Left lung (tissue), 10 donors: ENCODE measurements around the gene SH3TC1. TPM values are rescaled to one million over a fixed set of nuclear protein-coding genes. Genes with fewer than 3 reads are reported as not detected.

Experiments
- ATAC-seq: fragments of 200-7000 bp; cut with Tn5 transposase; one replicate; pipeline ENCODE4 v1.9.1; 2020; ENCODE audit warnings: moderate library complexity
- DNase-seq, 4 donors: peaks; one replicate each; pipeline ENCODE4 v3.0.0-alpha.2; 2013 to 2020
- H3K27ac ChIP-seq, 2 donors: fragments of 200-600 bp; sonication (generic) in 1 of 2; one replicate each; pipeline versions ENCODE4 v1.5.0 to v1.8.0; 2020 to 2021
- H3K27me3 ChIP-seq, 2 donors: fragments of 200-600 bp; sonication (generic) in 1 of 2; one replicate each; pipeline versions ENCODE4 v1.5.0 to v1.8.0; 2020 to 2021
- H3K36me3 ChIP-seq, 2 donors: fragments of 200-600 bp; sonication (generic) in 1 of 2; one replicate each; pipeline versions ENCODE4 v1.5.0 to v1.8.0; 2020 to 2021
- H3K4me1 ChIP-seq, 2 donors: fragments of 200-600 bp; one replicate each; pipeline ENCODE4 v1.8.0; 2021
- H3K4me3 ChIP-seq, 2 donors: fragments of 200-600 bp; sonication (generic) in 1 of 2; one replicate each; pipeline versions ENCODE4 v1.5.0 to v1.8.0; 2020 to 2021; ENCODE audit warnings: mild to moderate bottlenecking in 1 of 2
- H3K9me3 ChIP-seq, 2 donors: fragments of 200-600 bp; sonication (generic) in 1 of 2; one replicate each; pipeline versions ENCODE4 v1.5.0 to v1.8.0; 2020 to 2021
- intact Hi-C, 2 donors: fragments of 100-400 bp; cut with DNase I; formaldehyde crosslinking; loops; one replicate each; pipeline versions ENCODE4 v1.11.2 to v1.14.2; 2022
- polyA plus RNA-seq, 6 donors: library from polyadenylated mRNA; unstranded; fragments of 120-200 nt; gene quantifications; one replicate each; pipeline ENCODE4 v1.2.1, GENCODE V29; 2013; ENCODE audit not compliant: insufficient read length in 6 of 6
- total RNA-seq, 2 donors: library from RNA; stranded (reverse); fragmentation: NEBNext Ultra II Directional; extraction: Animal tissue kit (Norgen Biotek cat#: 25700); gene quantifications; one replicate each; pipeline ENCODE4 v1.2.1, GENCODE V29; 2021
- TF ChIP-seq, protein P1 (sequence below), 2 donors: fragments of 200-600 bp; sonication (generic) in 1 of 2; IDR thresholded peaks; one replicate each; pipeline versions ENCODE4 v1.5.0 to v1.8.0; 2021; ENCODE audit warnings: antibody characterized with exemption in 2 of 2
- donor health status: DM: no; HTN: yes; CAD: no.
- donor health status: DM: no; HTN: no; CAD: no.

SH3TC1 gene
- total and polyA plus RNA-seq, 8 donors = 22.0 to 46.1 (median 28.3) TPM

DNA sequence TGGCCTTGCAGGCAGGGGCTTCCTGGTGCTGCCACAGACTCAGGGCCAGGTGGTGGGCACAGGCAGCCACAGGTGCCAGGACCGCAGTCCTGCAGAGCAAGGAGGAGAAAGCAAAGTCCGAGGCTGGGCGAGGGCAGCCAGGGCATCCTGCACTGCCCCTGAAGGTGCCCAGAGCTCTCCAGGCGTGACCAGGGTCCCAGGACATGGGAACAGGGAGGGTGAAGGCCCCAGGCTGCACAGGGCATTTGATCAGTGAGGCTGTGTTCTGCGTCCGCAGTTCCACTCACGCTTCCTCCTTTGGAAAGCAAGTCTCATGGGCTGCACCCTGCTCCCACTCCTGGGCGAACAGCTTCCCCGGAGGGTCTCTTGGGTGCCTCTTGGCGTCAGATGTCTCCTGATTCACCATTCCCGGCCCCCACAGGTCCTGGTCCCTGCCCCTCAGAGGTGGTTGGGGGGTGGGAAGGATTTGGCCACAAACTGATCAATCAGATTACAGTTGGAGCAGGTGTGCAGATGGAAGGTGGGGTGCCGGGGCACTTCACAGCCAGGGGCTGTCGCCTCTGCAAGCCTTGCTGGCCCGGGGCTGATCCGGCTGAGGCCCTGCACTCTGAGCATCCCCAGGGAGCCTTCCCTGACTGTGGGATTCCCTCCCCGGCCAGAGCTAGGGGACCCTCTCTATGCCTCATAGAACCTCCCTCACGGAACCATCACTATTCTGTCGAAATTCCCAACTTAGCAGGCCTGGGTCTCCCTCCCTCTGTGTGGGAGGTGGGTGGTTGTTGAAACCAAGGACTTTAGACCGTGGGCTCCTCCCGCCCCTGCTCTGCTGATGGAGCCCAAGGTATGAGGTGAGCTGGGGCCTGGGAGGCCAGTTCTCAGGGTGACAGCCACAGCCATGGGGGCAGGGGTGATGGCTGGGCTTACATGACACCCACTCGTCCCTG lies 3.3 kb downstream of the SH3TC1 start:
- Histone ChIP-seq H3K4me3 (peak overlapping the region in 1 of 2 donors; percentile 65), H3K27ac (no peak overlapping the region), H3K36me3 (peaks cover 0 to 22% of the 10 kb centered on the region in 2 donors), H3K9me3 (no peaks in the 10 kb centered on the region), H3K4me1 (peaks cover 23 to 85% of the 10 kb centered on the region in 2 donors), H3K27me3 (peaks cover 0 to 28% of the 10 kb centered on the region in 2 donors)
- DNase-seq (peak in 1 of 4 donors; percentile 70), ATAC-seq (no peak)
- TF ChIP-seq, protein P1, sequence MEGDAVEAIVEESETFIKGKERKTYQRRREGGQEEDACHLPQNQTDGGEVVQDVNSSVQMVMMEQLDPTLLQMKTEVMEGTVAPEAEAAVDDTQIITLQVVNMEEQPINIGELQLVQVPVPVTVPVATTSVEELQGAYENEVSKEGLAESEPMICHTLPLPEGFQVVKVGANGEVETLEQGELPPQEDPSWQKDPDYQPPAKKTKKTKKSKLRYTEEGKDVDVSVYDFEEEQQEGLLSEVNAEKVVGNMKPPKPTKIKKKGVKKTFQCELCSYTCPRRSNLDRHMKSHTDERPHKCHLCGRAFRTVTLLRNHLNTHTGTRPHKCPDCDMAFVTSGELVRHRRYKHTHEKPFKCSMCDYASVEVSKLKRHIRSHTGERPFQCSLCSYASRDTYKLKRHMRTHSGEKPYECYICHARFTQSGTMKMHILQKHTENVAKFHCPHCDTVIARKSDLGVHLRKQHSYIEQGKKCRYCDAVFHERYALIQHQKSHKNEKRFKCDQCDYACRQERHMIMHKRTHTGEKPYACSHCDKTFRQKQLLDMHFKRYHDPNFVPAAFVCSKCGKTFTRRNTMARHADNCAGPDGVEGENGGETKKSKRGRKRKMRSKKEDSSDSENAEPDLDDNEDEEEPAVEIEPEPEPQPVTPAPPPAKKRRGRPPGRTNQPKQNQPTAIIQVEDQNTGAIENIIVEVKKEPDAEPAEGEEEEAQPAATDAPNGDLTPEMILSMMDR (IDR thresholded peaks at IDR 0.05) = no peak
- intact Hi-C loops = no loop called here

DNA sequence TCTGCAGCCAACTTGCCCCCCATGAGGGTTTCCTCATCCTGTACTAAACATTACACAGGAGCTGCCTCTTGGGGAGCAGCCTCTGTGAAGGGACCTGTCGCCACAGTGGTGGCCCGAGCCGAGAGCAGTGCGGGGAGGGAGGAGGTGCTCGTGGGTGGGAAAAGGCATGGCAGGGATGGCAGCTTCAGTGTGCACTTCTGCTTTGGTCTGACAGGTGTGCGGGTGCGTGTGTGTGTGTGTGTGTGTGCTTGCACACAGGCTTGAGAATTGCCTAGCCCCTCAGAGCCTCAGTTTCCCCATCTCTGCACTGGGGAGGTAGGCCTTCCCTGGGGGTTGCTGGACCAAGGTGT lies 3.9 kb downstream of the SH3TC1 start:
- Histone ChIP-seq H3K4me1 (peaks cover 23 to 85% of the 10 kb centered on the region in 2 donors), H3K27ac (no peak overlapping the region), H3K9me3 (no peaks in the 10 kb centered on the region), H3K27me3 (peaks cover 0 to 28% of the 10 kb centered on the region in 2 donors), H3K36me3 (peaks cover 0 to 28% of the 10 kb centered on the region in 2 donors), H3K4me3 (peak overlapping the region in 1 of 2 donors; percentile 65)
- TF ChIP-seq, protein P1 (IDR thresholded peaks at IDR 0.05) = no peak
- DNase-seq = peak in 1 of 4 donors; percentile 53
- ATAC-seq = no peak
- intact Hi-C loops = no loop called here

DNA sequence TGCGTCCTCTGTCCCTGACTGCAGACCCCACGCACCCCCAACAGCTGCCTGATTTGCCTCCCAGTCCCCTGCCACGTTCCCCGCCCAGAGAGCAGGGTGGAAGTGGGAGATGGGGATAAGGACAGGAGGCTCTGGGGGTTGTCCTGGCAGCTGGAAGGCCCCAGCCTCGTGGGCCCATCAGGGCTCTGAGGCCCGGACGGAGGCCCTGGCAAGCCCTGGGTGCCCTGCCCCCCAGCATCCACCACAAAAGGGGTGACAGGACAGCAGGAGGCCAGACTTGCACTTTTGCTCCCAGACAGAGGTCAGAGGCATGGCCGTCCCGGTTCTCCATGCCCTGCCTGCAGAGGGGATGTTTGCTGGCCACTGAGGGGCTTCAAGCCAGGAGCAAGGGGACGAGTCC lies 4.7 kb downstream of the SH3TC1 start:
- intact Hi-C loops = no loop called here

DNA sequence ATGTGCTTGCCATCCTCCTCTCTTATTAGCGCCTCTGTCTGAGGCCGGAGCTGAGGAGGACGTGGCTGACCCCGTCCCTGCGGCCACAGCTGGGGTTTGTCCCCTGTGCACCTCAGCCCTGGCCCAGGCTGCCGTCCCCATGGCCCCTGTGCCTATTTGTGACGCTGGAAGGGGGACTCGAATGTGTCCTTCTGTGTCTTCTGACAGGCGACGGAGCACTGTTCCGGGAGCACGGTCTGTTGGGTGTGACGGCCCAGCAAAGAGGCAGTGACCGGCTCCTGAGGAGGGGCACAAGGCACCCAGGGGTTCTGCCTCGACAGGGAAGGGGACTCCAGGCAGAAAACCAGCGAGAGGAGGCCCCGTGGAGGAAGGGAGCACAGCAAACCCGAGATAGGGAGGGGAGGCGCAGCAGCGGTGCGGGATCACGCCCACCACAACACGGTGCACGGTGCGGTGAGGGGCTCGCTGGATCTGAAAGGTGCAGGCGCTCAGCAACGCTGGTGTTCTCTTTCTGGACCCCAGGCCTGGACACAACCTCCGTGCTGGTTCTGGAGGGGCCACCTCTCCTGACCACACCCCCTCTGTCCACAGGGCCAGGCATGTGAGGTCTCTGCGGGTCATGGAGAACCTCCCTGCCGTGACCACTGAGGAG lies 5.6 kb downstream of the SH3TC1 start:
- peaks cover 11 to 81% of the 10 kb centered on the region in 2 donors for H3K4me1 ChIP-seq
- DNase-seq = peak in 1 of 4 donors; percentile 63
- peaks cover 0 to 28% of the 10 kb centered on the region in 2 donors for H3K27me3 ChIP-seq
- H3K4me3 ChIP-seq = no peak overlapping the region
- no peak for ATAC-seq
- intact Hi-C loops = no loop called here
- peaks cover 0 to 45% of the 10 kb centered on the region in 2 donors for H3K36me3 ChIP-seq
- H3K9me3 ChIP-seq = no peaks in the 10 kb centered on the region
- H3K27ac ChIP-seq = no peak overlapping the region
- TF ChIP-seq, protein P1 (IDR thresholded peaks at IDR 0.05) = no peak

More for the DNA sequence above, 4.7 kb downstream of the SH3TC1 start:
- Histone ChIP-seq H3K27me3 (peaks cover 0 to 28% of the 10 kb centered on the region in 2 donors), H3K4me1 (peaks cover 15 to 80% of the 10 kb centered on the region in 2 donors), H3K36me3 (peaks cover 0 to 36% of the 10 kb centered on the region in 2 donors), H3K4me3 (no peak overlapping the region), H3K9me3 (no peaks in the 10 kb centered on the region), H3K27ac (no peak overlapping the region)
- TF ChIP-seq, protein P1 (IDR thresholded peaks at IDR 0.05) = no peak
- peak in 1 of 4 donors; percentile 61 for DNase-seq
- ATAC-seq = no peak

DNA sequence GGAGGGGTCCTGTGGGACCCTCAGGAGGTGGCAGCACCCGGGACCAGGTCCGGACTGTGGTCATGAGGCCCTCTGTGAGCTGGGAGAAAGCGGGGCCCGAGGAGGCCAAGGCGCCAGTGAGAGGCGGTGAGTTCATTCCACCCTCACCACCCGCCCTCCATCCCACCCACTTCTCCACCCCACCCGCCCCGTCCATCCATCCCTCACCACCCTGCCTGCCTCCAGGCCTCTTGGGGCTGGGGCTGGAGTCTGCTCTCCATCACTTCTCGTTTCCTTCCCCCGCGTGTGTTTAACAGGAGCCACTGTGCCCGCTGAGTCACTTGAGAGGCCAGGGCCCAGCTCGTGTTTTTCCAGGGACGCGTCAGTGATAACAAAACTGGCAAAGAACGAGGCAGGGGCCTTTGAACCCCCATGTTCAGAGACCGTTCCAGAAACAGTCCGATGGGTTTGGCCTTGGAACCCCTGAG lies 6.2 kb downstream of the SH3TC1 start:
- DNase-seq (peak in 1 of 4 donors; percentile 72), ATAC-seq (no peak)
- Histone ChIP-seq H3K4me3 (no peak overlapping the region), H3K9me3 (no peaks in the 10 kb centered on the region), H3K27ac (no peak overlapping the region), H3K27me3 (peaks cover 0 to 23% of the 10 kb centered on the region in 2 donors), H3K4me1 (peaks cover 5 to 81% of the 10 kb centered on the region in 2 donors), H3K36me3 (peaks cover 0 to 51% of the 10 kb centered on the region in 2 donors)
- TF ChIP-seq, protein P1 (IDR thresholded peaks at IDR 0.05) = no peak
- intact Hi-C loops = no loop called here
